ENCODE data around the gene BASP1.

Gene BASP1

DNA sequence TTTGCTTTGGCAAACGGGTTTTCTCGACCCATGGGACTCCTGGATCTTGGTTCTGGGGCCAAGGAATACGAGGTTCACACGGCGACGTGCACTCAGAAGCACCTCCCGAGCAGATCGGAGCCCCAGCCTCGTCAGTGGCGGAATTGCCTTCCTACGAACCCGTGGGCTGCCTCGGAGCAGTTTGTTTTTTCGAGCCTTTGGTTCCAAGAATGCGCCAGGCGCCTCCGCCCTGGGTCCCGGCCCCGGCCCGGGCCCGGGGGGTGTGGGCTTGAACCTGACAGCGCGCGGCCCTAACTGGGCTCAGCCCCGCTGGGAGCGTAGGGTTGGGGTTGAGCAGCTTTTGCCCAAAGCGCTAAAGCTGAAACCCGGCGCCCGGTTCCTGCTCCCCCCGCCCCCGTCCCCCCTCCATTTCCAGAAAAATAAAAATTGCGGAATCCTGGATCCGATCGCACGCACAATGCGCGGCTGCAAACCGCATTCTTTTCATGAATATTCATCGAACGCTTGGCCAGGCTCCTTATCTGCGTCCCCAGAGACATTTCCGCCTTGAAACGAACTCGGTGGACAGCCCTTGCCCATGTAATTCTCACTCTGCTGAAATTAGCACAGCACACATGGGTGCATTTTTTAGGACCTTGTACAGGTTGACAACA is 1.0 kb downstream of the BASP1 start:
- H3K27ac ChIP-seq (replicated peaks) = peak overlapping the region; percentile 77
- TF ChIP-seq SPI1 (IDR thresholded peaks at IDR 0.05; ENCODE audit: borderline replicate concordance, low read depth) (no peak), REST (IDR thresholded peaks at IDR 0.05; ENCODE audit: insufficient replicate concordance, low read depth) (no peak), CTCF (IDR thresholded peaks at IDR 0.05; ENCODE audit: insufficient read depth, low read length) (no peak), POLR2AphosphoS5 (IDR thresholded peaks at IDR 0.05; ENCODE audit: low read depth) (no peak; the same call in 1 of the 2 replicates), GABPA (IDR thresholded peaks at IDR 0.05; ENCODE audit: low read depth) (no peak)
- peak overlapping the region; percentile 67 for H3K4me3 ChIP-seq (replicated peaks; ENCODE audit: insufficient read depth, low read length)
- H3K27me3 ChIP-seq (ENCODE audit: insufficient read depth, poor library complexity, severe bottlenecking) = no peaks in the 10 kb centered on the region
- peak in 1 of 2 experiments; percentile 44 for DNase-seq (ENCODE audit: low read depth in 1 of 2, low spot score in 1 of 2)

GRCh38 chr5:17219006-17219422 is 1.6 kb downstream of the BASP1 start:
- Histone ChIP-seq H3K27me3 (ENCODE audit: insufficient read depth, poor library complexity, severe bottlenecking) (no peaks in the 10 kb centered on the region), H3K27ac (replicated peaks) (peak overlapping the region; percentile 77), H3K4me3 (replicated peaks; ENCODE audit: insufficient read depth, low read length) (peak overlapping the region; percentile 67)
- DNase-seq (ENCODE audit: low read depth in 1 of 2, low spot score in 1 of 2) = no peak
- no peak for TF ChIP-seq CTCF (IDR thresholded peaks at IDR 0.05; ENCODE audit: insufficient read depth, low read length)
- no peak for TF ChIP-seq REST (IDR thresholded peaks at IDR 0.05; ENCODE audit: insufficient replicate concordance, low read depth)
- no peak for TF ChIP-seq SPI1 (IDR thresholded peaks at IDR 0.05; ENCODE audit: borderline replicate concordance, low read depth)
- TF ChIP-seq POLR2AphosphoS5 (IDR thresholded peaks at IDR 0.05; ENCODE audit: low read depth) = no peak
- no peak for TF ChIP-seq GABPA (IDR thresholded peaks at IDR 0.05; ENCODE audit: low read depth)

DNA sequence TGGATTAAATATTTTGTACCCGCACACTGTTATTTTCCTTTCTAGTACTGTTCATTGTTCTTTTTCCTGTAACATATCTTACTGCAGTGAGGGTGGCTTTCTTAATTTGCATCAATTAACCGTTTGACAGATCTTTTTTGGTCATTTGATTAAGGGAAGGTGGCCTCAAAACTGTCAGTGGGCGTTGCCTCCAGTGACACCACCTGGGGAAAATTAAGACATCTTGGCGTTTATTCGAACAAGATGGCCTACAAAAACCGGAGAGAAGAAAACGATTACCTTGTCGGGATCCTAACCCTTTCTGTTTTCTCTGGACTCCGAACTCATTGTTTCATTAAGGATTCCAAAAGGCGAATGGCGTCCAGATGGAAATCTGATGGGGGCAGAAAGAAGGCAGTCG is 2.0 kb downstream of the BASP1 start:
- TF ChIP-seq CTCF (IDR thresholded peaks at IDR 0.05; ENCODE audit: insufficient read depth, low read length) (no peak), REST (IDR thresholded peaks at IDR 0.05; ENCODE audit: insufficient replicate concordance, low read depth) (no peak), GABPA (IDR thresholded peaks at IDR 0.05; ENCODE audit: low read depth) (no peak), SPI1 (IDR thresholded peaks at IDR 0.05; ENCODE audit: borderline replicate concordance, low read depth) (no peak), POLR2AphosphoS5 (IDR thresholded peaks at IDR 0.05; ENCODE audit: low read depth) (no peak)
- peak overlapping the region; percentile 67 for H3K4me3 ChIP-seq (replicated peaks; ENCODE audit: insufficient read depth, low read length)
- no peak overlapping the region for H3K27ac ChIP-seq (replicated peaks)
- no peaks in the 10 kb centered on the region for H3K27me3 ChIP-seq (ENCODE audit: insufficient read depth, poor library complexity, severe bottlenecking)
- DNase-seq (ENCODE audit: low read depth in 1 of 2, low spot score in 1 of 2) = no peak
